WTC11 (cell line): ENCODE results near the gene WIPF3. TPM values are rescaled to one million over a fixed set of nuclear protein-coding genes. Genes with fewer than 3 reads are reported as not detected.

Experiments used
- ATAC-seq: fragments of 200-7000 bp; cut with Tn5 transposase; 2 replicates; pipeline ENCODE4 v1.10.0; 2021; ENCODE audit warnings: mild to moderate bottlenecking, moderate library complexity
- CTCF ChIA-PET: fragments of 300-600 bp; sonication (Branson Sonifier 250); formaldehyde crosslinking; loops from one replicate; lab custom pipeline; 2021; ENCODE audit warnings: antibody characterized with exemption; lab: Charles Lee
- POLR2A ChIA-PET: fragments of 350-600 bp; sonication (Branson Sonifier 250); formaldehyde crosslinking; loops from one replicate; lab custom pipeline; 2021; ENCODE audit warnings: antibody characterized with exemption; lab: Charles Lee
- DNase-seq: peaks from one replicate; pipeline ENCODE4 v3.0.0; 2021; ENCODE audit warnings: low spot score
- H3K27ac Mint-ChIP-seq: 2 replicates; pipeline ENCODE4 v1.8.0; 2021; ENCODE audit warnings: mixed read lengths
- H3K27me3 Mint-ChIP-seq: 2 replicates; pipeline ENCODE4 v1.8.0; 2021; ENCODE audit warnings: low read depth, mild to moderate bottlenecking, moderate library complexity, mixed read lengths
- H3K36me3 Mint-ChIP-seq: 2 replicates; pipeline ENCODE4 v1.8.0; 2021; ENCODE audit warnings: mixed read lengths
- H3K4me1 Mint-ChIP-seq: 2 replicates; pipeline ENCODE4 v1.8.0; 2022; ENCODE audit warnings: mixed read lengths
- H3K4me3 Mint-ChIP-seq: 2 replicates; pipeline ENCODE4 v1.8.0; 2021; ENCODE audit warnings: mild to moderate bottlenecking, moderate library complexity, mixed read lengths
- H3K9me3 Mint-ChIP-seq: 2 replicates; pipeline ENCODE4 v1.8.0; 2021; ENCODE audit warnings: mixed read lengths
- ELF4 ChIP-seq: sonication (generic); formaldehyde crosslinking; IDR thresholded peaks from 2 replicates; pipeline ENCODE4 v1.8.1; 2022; ENCODE audit warnings: low read depth, mild to moderate bottlenecking, moderate library complexity, missing genetic modification reagents
- EMX1 ChIP-seq: fragments of 250-450 bp; sonication (Bioruptor Pico); IDR thresholded peaks from 2 replicates; pipeline ENCODE4 v1.8.0; 2021; ENCODE audit warnings: mild to moderate bottlenecking
- ESRRA ChIP-seq: sonication (generic); formaldehyde crosslinking; IDR thresholded peaks from 2 replicates; pipeline ENCODE4 v1.8.1; 2022; ENCODE audit warnings: mild to moderate bottlenecking, missing genetic modification reagents, borderline replicate concordance
- FOXJ3 ChIP-seq: sonication (generic); formaldehyde crosslinking; IDR thresholded peaks from 2 replicates; pipeline ENCODE4 v1.9.0; 2021; ENCODE audit warnings: missing genetic modification reagents, mild to moderate bottlenecking, borderline replicate concordance
- FOXP1 ChIP-seq: sonication (generic); formaldehyde crosslinking; IDR thresholded peaks from 2 replicates; pipeline ENCODE4 v1.8.0; 2022; ENCODE audit warnings: missing genetic modification reagents, mild to moderate bottlenecking, moderate library complexity, borderline replicate concordance
- GRHL2 ChIP-seq: fragments of 250-450 bp; sonication (Bioruptor Pico); IDR thresholded peaks from 2 replicates; pipeline ENCODE4 v1.8.0; 2022; ENCODE audit warnings: mild to moderate bottlenecking, moderate library complexity; ENCODE audit not compliant: insufficient replicate concordance, severe bottlenecking
- NFATC4 ChIP-seq: fragments of 250-450 bp; sonication (Bioruptor Pico); IDR thresholded peaks from 2 replicates; pipeline ENCODE4 v1.9.0; 2021; ENCODE audit warnings: mild to moderate bottlenecking
- OVOL2 ChIP-seq: fragments of 250-450 bp; sonication (Bioruptor Pico); IDR thresholded peaks from 2 replicates; pipeline ENCODE4 v1.9.0; 2021; ENCODE audit warnings: mild to moderate bottlenecking, borderline replicate concordance
- RELA ChIP-seq: sonication (generic); formaldehyde crosslinking; IDR thresholded peaks from 2 replicates; pipeline ENCODE4 v1.8.1; 2022; ENCODE audit warnings: missing genetic modification reagents, mild to moderate bottlenecking, borderline replicate concordance
- SMAD3 ChIP-seq: sonication (generic); formaldehyde crosslinking; IDR thresholded peaks from 2 replicates; pipeline ENCODE4 v1.8.0; 2022; ENCODE audit warnings: missing genetic modification reagents, mild to moderate bottlenecking, borderline replicate concordance
- TP53 ChIP-seq: sonication (generic); formaldehyde crosslinking; IDR thresholded peaks from 2 replicates; pipeline ENCODE4 v1.8.1; 2023; ENCODE audit warnings: mild to moderate bottlenecking, missing genetic modification reagents
- ZNF232 ChIP-seq: sonication (generic); formaldehyde crosslinking; IDR thresholded peaks from 2 replicates; pipeline ENCODE4 v1.8.0; 2022; ENCODE audit warnings: mild to moderate bottlenecking, missing genetic modification reagents
- ZNF263 ChIP-seq: sonication (generic); formaldehyde crosslinking; IDR thresholded peaks from 2 replicates; pipeline ENCODE4 v1.8.1; 2022; ENCODE audit warnings: low read depth, mild to moderate bottlenecking, moderate library complexity, missing genetic modification reagents
- total RNA-seq: library from RNA; stranded (reverse); gene quantifications from 3 replicates; pipeline ENCODE4 v1.2.3, GENCODE V29; 2021
- TF ChIP-seq, protein P1 (sequence below): sonication (generic); formaldehyde crosslinking; IDR thresholded peaks from 2 replicates; pipeline ENCODE4 v1.8.1; 2023; ENCODE audit warnings: mild to moderate bottlenecking, missing genetic modification reagents, borderline replicate concordance
- TF ChIP-seq, protein P2 (sequence below): sonication (generic); formaldehyde crosslinking; IDR thresholded peaks from 2 replicates; pipeline ENCODE4 v1.8.1; 2022; ENCODE audit warnings: mild to moderate bottlenecking, missing genetic modification reagents, moderate library complexity, borderline replicate concordance
- TF ChIP-seq, protein P3 (sequence below): fragments of 250-450 bp; sonication (Bioruptor Pico); IDR thresholded peaks from 2 replicates; pipeline ENCODE4 v1.9.0; 2021; ENCODE audit warnings: mild to moderate bottlenecking
- TF ChIP-seq, protein P4 (sequence below): fragments of 250-450 bp; sonication (Bioruptor Pico); IDR thresholded peaks from 2 replicates; pipeline ENCODE4 v1.8.0; 2021; ENCODE audit warnings: mild to moderate bottlenecking
- TF ChIP-seq, protein P5 (sequence below): sonication (generic); formaldehyde crosslinking; IDR thresholded peaks from 2 replicates; pipeline ENCODE4 v1.8.0; 2022; ENCODE audit warnings: mild to moderate bottlenecking, missing genetic modification reagents
- TF ChIP-seq, protein P6 (sequence below): fragments of 250-450 bp; sonication (Bioruptor Pico); IDR thresholded peaks from 2 replicates; pipeline ENCODE4 v2.1.2; 2022; ENCODE audit warnings: mild to moderate bottlenecking, moderate library complexity
- TF ChIP-seq, protein P7 (sequence below): sonication (generic); formaldehyde crosslinking; IDR thresholded peaks from 2 replicates; pipeline ENCODE4 v1.8.1; 2023; ENCODE audit warnings: mild to moderate bottlenecking, missing genetic modification reagents, moderate library complexity
- TF ChIP-seq, protein P8 (sequence below): fragments of 250-450 bp; sonication (Bioruptor Pico); IDR thresholded peaks from 2 replicates; pipeline ENCODE4 v1.9.0; 2021; ENCODE audit warnings: mild to moderate bottlenecking

Gene WIPF3
- total RNA-seq, 1 experiment from 2014 or later = 9.9 TPM

DNA sequence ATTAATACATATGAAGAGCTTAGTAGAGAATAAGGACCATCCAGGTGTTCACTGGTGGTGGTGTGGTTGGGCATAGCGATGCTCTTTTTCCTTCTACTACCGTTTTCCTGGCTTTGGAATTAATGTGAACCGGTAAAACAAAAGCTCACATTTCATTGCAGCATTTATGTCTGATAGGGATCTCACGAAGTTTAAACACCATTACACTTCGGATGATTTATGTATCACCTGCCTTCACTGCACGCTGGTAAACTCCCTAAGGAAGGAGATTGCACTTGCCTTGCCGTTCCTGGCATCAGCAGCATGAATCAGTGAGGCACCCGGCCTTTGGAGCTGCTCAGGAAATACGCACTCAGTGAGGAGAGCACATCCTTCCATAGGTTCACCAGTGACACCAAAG lies 47.5 kb downstream of the WIPF3 start:
- DNase-seq = no peak
- no peak overlapping the region for H3K4me3 Mint-ChIP-seq
- H3K36me3 Mint-ChIP-seq = no peaks in the 10 kb centered on the region
- TF ChIP-seq TP53 = no peak
- no peak for TF ChIP-seq ELF4 (CRISPR knock-in tag)
- TF ChIP-seq, protein P1, sequence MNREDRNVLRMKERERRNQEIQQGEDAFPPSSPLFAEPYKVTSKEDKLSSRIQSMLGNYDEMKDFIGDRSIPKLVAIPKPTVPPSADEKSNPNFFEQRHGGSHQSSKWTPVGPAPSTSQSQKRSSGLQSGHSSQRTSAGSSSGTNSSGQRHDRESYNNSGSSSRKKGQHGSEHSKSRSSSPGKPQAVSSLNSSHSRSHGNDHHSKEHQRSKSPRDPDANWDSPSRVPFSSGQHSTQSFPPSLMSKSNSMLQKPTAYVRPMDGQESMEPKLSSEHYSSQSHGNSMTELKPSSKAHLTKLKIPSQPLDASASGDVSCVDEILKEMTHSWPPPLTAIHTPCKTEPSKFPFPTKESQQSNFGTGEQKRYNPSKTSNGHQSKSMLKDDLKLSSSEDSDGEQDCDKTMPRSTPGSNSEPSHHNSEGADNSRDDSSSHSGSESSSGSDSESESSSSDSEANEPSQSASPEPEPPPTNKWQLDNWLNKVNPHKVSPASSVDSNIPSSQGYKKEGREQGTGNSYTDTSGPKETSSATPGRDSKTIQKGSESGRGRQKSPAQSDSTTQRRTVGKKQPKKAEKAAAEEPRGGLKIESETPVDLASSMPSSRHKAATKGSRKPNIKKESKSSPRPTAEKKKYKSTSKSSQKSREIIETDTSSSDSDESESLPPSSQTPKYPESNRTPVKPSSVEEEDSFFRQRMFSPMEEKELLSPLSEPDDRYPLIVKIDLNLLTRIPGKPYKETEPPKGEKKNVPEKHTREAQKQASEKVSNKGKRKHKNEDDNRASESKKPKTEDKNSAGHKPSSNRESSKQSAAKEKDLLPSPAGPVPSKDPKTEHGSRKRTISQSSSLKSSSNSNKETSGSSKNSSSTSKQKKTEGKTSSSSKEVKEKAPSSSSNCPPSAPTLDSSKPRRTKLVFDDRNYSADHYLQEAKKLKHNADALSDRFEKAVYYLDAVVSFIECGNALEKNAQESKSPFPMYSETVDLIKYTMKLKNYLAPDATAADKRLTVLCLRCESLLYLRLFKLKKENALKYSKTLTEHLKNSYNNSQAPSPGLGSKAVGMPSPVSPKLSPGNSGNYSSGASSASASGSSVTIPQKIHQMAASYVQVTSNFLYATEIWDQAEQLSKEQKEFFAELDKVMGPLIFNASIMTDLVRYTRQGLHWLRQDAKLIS = no peak
- TF ChIP-seq FOXJ3 = no peak
- no peak for TF ChIP-seq NFATC4
- TF ChIP-seq, all 79 proteins: peak for 0
- POLR2A ChIA-PET = no interaction called here
- no peak for ATAC-seq
- CTCF ChIA-PET = interaction anchor here (1.2 to 1.8 kb wide), 3 partner anchors 18 to 67 kb away, joined by 3 to 5 read pairs (median 3); no protein-coding TSS in a partner anchor
- Mint-ChIP-seq H3K27me3 (no peaks in the 10 kb centered on the region; the same call in 1 of the 2 replicates), H3K4me1 (peaks cover 24% of the 10 kb centered on the region), H3K9me3 (no peaks in the 10 kb centered on the region), H3K27ac (no peak overlapping the region)

DNA sequence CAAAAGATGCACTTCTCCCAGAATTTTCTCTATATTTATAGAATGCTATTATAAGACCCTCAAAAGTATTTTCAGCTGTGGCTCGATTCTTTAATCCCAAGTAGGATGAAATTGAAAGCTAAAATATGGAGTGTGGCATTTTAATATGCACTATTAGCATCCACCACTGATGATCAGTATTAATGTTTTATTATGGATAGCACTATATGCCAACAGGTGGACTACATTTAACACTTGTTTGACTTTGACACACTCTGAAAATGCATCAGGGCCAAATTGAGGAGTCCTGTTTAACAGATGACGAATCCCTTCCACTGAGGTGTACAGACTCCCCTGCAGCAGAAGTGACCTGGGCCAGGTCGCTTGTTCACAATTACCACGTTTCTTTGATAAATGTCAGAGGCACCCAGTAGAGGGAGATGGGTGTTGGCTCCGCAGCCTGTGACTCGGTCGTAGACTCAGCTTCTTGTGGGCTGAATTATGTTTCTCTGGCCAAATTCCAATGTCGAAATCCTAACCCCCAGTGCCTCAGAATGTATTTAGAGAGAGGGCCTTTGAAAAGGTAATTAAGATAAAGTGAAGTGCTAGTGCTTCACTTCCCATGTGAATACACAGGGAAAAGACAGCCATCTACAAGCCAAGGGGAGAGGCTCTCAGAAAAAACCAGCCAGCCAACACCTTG lies 48.1 kb downstream of the WIPF3 start:
- Mint-ChIP-seq H3K27me3 (no peaks in the 10 kb centered on the region; the same call in 1 of the 2 replicates), H3K9me3 (no peaks in the 10 kb centered on the region), H3K4me3 (no peak overlapping the region), H3K27ac (no peak overlapping the region), H3K4me1 (peaks cover 24% of the 10 kb centered on the region), H3K36me3 (no peaks in the 10 kb centered on the region)
- ChIA-PET CTCF (interaction anchor here (0.8 to 1.8 kb wide), 6 partner anchors 17 to 67 kb away, joined by 3 to 5 read pairs (median 3); no protein-coding TSS in a partner anchor), POLR2A (no interaction called here)
- ATAC-seq (peak; percentile 81), DNase-seq (no peak)
- TF ChIP-seq, protein P2, sequence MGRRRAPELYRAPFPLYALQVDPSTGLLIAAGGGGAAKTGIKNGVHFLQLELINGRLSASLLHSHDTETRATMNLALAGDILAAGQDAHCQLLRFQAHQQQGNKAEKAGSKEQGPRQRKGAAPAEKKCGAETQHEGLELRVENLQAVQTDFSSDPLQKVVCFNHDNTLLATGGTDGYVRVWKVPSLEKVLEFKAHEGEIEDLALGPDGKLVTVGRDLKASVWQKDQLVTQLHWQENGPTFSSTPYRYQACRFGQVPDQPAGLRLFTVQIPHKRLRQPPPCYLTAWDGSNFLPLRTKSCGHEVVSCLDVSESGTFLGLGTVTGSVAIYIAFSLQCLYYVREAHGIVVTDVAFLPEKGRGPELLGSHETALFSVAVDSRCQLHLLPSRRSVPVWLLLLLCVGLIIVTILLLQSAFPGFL (CRISPR knock-in tag) = no peak
- TF ChIP-seq RELA (CRISPR knock-in tag) = no peak
- TF ChIP-seq ZNF263 (CRISPR knock-in tag) = no peak
- TF ChIP-seq, protein P3, sequence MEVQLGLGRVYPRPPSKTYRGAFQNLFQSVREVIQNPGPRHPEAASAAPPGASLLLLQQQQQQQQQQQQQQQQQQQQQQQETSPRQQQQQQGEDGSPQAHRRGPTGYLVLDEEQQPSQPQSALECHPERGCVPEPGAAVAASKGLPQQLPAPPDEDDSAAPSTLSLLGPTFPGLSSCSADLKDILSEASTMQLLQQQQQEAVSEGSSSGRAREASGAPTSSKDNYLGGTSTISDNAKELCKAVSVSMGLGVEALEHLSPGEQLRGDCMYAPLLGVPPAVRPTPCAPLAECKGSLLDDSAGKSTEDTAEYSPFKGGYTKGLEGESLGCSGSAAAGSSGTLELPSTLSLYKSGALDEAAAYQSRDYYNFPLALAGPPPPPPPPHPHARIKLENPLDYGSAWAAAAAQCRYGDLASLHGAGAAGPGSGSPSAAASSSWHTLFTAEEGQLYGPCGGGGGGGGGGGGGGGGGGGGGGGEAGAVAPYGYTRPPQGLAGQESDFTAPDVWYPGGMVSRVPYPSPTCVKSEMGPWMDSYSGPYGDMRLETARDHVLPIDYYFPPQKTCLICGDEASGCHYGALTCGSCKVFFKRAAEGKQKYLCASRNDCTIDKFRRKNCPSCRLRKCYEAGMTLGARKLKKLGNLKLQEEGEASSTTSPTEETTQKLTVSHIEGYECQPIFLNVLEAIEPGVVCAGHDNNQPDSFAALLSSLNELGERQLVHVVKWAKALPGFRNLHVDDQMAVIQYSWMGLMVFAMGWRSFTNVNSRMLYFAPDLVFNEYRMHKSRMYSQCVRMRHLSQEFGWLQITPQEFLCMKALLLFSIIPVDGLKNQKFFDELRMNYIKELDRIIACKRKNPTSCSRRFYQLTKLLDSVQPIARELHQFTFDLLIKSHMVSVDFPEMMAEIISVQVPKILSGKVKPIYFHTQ (CRISPR knock-in tag) = no peak
- TF ChIP-seq ESRRA (CRISPR knock-in tag) = no peak
- TF ChIP-seq, protein P4, sequence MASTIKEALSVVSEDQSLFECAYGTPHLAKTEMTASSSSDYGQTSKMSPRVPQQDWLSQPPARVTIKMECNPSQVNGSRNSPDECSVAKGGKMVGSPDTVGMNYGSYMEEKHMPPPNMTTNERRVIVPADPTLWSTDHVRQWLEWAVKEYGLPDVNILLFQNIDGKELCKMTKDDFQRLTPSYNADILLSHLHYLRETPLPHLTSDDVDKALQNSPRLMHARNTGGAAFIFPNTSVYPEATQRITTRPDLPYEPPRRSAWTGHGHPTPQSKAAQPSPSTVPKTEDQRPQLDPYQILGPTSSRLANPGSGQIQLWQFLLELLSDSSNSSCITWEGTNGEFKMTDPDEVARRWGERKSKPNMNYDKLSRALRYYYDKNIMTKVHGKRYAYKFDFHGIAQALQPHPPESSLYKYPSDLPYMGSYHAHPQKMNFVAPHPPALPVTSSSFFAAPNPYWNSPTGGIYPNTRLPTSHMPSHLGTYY (CRISPR knock-in tag) = no peak
- TF ChIP-seq OVOL2 = no peak
- TF ChIP-seq, protein P5, sequence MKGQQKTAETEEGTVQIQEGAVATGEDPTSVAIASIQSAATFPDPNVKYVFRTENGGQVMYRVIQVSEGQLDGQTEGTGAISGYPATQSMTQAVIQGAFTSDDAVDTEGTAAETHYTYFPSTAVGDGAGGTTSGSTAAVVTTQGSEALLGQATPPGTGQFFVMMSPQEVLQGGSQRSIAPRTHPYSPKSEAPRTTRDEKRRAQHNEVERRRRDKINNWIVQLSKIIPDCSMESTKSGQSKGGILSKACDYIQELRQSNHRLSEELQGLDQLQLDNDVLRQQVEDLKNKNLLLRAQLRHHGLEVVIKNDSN = no peak
- TF ChIP-seq SMAD3 (CRISPR knock-in tag) = no peak
- TF ChIP-seq, protein P6, sequence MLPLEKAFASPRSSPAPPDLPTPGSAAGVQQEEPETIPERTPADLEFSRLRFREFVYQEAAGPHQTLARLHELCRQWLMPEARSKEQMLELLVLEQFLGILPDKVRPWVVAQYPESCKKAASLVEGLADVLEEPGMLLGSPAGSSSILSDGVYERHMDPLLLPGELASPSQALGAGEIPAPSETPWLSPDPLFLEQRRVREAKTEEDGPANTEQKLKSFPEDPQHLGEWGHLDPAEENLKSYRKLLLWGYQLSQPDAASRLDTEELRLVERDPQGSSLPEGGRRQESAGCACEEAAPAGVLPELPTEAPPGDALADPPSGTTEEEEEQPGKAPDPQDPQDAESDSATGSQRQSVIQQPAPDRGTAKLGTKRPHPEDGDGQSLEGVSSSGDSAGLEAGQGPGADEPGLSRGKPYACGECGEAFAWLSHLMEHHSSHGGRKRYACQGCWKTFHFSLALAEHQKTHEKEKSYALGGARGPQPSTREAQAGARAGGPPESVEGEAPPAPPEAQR (CRISPR knock-in tag) = no peak
- TF ChIP-seq, protein P7, sequence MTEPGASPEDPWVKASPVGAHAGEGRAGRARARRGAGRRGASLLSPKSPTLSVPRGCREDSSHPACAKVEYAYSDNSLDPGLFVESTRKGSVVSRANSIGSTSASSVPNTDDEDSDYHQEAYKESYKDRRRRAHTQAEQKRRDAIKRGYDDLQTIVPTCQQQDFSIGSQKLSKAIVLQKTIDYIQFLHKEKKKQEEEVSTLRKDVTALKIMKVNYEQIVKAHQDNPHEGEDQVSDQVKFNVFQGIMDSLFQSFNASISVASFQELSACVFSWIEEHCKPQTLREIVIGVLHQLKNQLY (CRISPR knock-in tag) = no peak
- TF ChIP-seq, protein P8, sequence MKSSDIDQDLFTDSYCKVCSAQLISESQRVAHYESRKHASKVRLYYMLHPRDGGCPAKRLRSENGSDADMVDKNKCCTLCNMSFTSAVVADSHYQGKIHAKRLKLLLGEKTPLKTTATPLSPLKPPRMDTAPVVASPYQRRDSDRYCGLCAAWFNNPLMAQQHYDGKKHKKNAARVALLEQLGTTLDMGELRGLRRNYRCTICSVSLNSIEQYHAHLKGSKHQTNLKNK = no peak
- no peak for TF ChIP-seq ZNF232 (CRISPR knock-in tag)
- TF ChIP-seq FOXP1 (CRISPR knock-in tag) = no peak
- TF ChIP-seq EMX1 (CRISPR knock-in tag) = no peak
- no peak for TF ChIP-seq GRHL2 (CRISPR knock-in tag)
